NCI-H1417 (cell line): Measurements from ENCODE around the gene LRRFIP1.
"Not testable (repeated sequence)": the region's sequence is repeated elsewhere in the genome, so short reads cannot be mapped to it uniquely, and the experiment has no call there.

Experiments used
- DNase-seq, 3 experiments: peaks; one replicate each; lab custom pipeline; 2025; lab: John Stamatoyannopoulos, UW

Gene LRRFIP1

DNA sequence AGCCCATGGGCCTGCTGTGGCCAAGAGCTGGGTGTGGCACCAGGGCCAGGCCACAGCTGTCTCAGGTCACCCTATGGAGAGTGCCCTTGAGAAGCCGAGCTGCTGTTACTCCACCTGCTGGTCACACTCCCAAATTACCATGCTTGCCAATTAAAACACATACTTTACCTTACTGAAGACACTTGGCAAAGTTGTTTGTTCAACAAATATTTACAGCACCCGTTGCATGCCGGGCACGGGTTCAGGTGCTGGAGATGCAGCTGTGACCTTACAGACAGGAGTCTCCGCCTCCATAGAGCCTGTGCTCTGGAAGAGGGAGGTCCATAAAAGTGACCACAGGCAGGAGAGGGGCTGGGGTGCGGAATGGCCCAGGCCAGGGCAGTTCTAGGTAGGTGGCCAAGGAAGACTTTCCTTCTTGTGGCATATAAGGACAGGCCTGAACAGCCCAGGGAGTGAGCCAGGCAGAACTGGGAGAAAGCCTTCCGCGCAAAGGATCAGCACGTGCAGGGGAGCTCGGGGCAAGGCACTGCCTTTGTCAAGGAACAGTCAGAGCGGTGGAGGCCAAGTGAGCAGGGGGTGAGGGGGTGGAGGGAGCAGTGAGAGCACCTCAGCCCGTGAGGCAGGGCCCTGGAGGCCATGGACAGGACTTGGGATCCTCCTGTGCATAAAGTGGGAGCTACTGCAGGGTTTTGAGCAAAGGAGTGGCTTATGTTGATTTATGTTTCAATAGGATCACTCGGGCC is 147.6 kb downstream of the LRRFIP1 start:
- DNase-seq, result peak; percentile 10 to 75 (median 36)

DNA sequence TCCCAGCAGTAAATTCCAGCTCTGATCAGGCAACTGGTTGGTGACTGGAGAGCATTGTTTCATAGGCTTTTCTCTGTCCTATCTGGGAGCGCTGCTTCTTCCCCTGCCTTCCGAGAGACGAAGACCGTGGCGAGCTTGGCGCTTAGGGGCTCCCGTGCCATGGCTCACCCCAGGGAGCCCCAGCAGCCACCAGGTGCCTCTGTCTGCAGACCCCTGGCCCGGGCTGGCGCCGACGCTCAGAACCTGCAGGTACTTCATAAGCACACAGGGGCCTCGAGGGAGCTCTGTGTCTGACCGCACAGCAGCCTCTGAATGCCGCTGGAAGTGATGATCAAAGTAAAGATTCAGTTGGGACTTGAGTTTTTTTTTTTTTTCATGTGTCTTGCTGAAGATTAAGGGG is 152.1 kb downstream of the LRRFIP1 start:
- no peak for DNase-seq

DNA sequence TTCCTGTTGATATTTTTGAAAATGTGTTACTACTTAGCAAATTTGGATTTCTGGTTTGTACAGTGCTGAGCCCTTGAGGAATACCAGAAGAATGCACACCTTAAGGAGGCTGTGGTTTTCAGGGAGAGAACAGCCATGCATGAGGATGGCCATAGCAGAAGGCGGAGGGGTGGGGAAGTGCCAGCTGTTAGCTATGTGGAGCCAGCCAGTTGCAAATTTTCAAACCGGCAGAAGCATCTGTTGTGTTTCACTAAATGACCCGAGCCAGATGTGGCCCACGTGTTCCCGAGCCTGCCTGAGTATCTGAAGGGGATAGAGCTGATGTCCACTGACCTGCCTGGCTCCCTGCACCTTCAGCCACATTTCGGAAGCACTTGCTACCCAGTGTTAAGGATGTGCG is 154.8 kb downstream of the LRRFIP1 start:
- no peak for DNase-seq

DNA sequence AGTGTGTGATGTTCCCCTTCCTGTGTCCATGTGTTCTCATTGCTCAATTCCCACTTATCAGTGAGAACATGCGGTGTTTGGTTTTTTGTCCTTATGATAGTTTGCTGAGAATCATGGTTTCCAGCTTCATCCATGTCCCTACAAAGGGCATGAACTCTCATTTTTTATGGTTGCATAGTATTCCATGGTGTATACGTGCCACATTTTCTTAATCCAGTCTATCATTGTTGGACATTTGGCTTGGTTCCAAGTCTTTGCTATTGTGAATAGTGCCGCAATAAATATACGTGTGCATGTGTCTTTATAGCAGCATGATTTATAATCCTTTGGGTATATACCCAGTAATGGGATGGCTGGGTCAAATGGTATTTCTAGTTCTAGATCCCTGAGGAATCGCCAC is 156.3 kb downstream of the LRRFIP1 start:
- DNase-seq, result not testable (repeated sequence)

DNA sequence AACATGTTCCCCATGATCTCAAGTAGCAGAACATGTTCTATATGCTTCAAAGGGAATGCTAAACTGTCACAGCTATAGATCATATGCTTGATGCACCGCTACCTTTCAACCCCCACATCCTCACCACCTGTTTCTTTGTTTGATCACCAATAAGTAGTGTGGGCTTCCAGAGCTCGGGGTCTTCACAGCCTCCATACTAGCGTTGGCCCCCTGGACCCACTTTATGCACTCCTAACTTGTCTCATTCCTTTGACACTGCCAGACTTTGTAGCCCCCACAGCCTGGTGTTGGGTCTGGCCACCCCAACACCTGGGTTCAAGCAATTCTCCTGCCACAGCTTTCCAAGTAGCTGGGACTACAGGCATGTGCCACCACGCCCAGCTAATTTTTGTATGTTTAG is 159.5 kb downstream of the LRRFIP1 start:
- no peak for DNase-seq

DNA sequence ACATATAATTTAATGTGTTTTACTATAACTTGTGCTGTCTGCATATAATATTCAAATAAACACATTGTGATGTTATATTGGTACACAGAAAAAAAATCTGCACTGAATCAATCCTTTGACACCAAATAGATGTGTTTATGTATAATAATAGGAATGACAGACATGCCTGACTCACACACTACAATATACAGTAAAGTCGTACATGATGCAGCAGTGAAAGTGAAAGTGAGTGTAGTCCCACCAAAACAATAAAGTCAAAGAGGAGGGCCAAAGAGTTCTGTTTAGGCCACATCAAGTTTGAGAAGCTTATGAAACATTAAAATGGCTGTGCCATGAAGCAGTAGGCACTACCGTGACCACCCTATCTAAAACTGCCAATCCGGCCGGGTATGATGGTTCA is 163.0 kb downstream of the LRRFIP1 start:
- DNase-seq, result no peak

DNA sequence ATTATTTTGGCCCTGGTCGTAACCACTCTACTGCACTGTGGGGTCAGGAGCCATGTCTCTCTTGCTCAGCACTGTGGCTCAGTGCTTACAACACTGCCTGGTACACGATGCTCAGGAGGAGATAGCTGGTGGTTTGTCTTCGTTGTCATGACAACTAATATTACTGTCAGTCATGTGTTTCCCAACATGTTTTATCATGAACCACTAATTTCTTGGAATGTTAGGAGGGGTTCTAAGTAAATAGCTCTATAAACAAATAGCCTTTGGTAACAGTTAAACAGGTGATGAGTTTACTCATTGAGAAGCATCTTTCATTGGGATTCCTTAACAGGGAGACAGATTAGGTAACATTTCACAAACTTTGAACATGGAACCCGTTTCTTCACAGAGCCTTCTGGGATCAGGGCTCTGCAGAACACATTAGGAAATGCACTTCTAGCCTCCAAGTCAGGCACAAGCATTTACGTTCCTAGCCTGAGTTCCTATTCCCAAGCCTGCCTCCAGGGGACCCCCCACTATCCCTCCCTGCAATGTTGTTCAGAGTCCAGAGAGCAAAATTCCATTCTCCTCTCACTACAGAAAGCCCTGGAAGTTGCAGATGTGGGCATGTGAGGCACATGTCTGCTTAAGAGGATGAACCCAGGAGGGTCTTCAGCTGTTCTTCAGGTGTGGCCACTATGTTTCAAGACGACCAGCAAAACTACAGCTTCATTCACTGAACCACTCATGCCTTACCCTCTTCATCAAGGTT is 164.8 kb downstream of the LRRFIP1 start:
- no peak for DNase-seq

DNA sequence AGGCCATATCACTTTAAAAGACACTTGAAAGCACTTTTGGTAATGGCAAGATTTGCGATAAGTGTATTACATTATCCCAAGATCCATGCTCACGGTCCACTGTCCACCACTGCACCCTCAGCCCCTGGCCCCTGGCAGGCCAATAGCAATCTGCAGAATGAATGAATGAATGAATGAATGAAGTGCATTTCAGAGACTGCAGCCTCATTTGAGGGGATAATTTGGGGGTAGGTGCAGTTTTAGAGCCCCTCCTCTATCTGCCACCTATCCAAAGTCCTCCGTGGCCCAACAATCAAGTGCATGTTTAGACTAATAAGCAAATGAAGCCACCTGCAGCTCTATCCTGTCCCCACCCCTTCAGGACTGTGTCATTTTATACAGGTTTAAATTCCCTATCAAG is 169.9 kb downstream of the LRRFIP1 start:
- DNase-seq, result no peak

DNA sequence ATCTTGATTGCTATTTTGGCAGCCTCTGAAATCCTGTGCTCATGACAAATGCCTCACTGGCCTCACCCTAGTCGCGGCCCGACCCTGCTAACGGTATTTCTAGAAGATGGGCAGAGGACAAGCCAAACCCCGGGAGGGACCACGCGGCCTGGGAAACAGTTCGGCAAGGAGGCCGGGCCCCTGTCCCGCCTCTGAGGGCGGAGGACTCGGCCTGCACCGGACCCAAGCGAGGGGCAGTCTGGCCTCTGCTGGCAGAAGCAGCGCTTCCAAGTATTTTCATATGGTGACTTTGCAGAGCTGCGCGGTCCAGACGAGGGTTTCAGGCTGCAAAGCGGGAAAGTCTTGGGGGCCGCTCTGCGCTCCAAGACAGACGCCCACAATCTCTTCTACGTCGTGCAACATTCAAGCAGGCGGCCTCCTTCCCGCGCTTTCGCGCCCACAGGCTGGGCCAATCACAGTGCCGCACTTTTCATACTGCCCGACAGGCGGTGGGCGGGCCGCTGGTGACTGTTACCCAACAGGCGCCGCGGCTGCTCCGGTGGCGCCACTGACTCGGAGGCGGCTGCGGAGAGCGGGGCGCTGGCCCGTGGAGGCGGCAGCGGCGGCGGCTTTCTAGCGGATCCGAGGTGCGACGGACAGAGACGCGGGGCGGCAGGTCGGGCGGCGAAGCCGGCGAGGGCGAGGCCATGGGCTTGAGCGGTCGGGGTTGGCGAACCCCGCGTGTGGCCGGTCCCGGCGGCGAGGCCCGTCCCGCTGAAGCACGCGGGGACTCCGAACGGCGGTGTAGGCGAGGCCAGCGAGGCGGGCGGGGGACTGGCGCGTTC is 171.1 kb downstream of the LRRFIP1 start, which contains the start of gene RBM44:
TSS of gene RBM44 (plus strand) at position 544 of the 824 bp plus-strand sequence. CDS start 14,831 bp downstream, outside the sequence.
- no peak for DNase-seq

DNA sequence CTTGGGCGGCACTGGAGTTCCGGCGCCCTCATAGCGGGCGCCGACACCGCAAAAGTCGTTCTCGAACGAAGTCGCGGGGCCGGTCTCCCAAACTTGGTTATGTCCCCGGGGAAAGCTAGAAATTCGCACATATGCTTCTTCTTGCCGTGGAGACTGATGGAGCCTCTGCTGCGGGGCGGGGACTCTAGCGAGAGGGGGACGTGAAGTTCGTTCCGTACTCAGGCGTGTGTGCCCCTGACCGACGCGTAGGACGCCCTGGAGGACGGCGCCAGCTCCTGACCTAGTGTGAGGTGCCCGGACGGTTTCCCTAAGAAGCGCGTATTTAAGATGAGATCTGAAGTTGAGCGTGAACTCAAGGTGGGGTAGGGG is 171.7 kb downstream of the LRRFIP1 start:
- DNase-seq, result no peak

DNA sequence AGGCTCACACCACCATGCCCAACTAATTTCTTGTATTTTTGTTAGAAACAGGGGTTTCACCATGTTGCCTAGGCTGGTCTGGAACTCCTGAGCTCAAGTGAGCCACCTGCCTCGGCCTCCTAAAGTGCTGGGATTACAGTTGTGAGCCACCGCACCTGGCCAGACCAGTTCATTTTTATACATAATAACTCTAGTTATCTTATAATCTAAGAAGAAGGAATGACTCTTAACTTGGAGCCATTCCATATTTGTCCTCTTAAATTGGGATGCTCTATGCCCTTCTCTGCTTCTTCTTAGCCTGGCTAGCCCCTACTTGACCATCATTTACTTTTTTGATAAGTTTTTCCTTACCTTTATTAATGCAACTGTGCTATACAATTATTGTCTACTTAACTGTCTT is 174.1 kb downstream of the LRRFIP1 start:
- no peak for DNase-seq

DNA sequence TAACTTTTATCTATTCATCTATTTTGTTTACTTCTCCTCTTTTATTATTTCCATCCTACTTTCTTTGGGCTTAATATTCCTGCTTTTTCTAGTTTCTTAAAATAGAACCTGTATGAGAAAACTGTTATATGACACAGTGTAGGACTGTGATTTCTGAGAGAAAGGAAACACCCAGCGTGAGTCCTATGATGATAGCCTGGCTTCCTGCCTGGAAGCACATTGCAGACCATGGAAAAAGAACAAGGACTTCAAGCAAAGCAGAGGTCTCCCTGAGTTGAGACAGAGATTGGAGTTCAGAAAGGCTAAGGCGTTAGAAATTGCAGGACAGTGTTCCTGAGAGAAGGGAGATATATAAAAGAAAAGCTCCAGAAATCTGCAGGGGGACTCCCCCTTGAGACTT is 178.9 kb downstream of the LRRFIP1 start:
- DNase-seq, result no peak

DNA sequence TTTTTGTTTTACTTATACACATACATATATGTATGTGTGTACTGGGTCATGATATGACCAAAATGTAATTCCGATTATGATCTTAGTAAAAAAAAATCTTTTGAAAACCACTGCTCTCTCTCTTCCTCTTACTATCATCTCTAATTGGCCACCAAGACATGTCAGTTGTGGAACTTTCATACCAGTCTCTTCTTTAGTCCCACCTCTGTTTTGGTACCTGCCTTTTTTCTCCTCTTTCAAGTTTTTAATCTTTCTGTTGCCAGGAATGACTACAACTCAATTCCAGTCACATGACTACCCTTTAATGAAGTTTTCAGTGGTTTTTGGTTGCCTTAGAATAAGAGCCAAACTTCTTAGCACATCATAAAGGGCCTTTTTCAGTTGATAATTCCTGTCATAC is 188.2 kb downstream of the LRRFIP1 start:
- no peak for DNase-seq

DNA sequence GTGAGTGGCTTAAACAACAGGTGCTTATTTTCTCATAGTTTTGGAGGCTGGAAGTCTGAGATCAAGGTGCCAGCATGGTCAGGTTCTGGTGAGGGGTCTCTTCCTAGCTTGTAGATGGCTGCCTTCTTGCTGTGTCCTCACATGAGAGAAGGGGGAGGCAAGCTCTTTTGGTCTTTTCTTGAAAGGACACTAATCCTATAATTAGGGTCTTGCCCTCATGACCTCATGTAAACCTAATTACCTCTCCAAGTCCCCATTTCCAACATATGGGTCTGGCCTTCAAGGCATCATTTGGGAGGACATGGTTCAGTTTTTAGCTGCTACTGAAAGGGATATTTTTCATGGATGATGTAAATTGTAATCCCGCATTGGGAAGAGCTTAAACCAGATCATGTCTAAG is 189.1 kb downstream of the LRRFIP1 start:
- no peak for DNase-seq

DNA sequence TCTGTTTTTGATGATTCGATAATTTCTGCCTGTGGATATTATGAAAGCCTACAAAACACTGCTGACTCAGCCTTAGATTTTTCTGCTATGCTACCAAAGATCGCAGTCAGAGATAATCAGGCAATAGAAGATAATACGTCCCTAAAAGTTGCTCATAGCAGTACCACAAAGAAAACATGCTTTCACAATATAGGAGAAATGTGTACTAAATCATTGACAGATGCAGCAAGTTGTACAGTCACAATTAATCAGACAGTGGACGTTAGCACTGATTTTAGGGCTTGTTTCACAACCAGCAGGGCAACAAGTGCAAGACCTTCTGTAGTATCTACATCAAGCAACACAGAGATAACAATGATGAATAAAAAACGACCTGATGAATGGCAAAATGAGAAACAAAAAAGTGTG is 190.7 kb downstream of the LRRFIP1 start:
- no peak for DNase-seq

DNA sequence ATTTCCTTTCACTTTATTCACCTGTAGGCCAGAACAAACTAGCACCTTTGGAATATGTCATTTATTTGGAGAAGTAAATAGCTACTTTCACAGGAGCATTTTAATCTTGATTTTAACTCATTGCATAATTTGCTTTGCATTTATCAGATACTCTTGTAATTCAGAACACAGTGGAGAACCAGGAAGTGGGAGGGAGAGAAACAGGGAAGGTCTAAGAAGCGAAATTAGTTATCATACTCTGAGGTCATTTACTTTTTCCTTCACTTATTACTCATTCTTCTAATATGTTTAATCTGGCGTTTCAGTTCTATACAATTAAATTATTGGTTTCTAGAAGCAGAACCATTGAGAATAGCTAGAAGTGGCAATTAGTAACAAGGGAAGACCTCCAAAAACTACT is 191.8 kb downstream of the LRRFIP1 start:
- no peak for DNase-seq

DNA sequence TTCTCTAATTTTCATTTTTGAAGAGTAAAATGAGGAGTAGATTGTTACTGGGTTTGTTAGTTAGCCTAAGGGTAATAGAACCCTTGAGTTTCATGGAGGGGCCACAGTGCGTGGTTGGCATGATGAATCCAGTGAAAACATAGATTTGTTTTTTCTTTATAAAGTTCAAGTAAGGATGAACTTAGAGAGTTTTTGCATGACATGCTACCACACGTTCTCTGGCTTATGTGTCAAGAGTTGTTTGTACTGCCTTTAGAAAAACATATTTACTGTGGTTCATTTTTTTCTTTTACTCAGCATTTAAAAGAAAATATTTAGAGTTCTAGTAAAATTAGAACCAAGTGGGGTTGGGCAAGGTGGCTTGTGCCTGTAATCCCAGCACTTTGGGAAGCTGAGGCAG is 193.0 kb downstream of the LRRFIP1 start:
- DNase-seq, result no peak

DNA sequence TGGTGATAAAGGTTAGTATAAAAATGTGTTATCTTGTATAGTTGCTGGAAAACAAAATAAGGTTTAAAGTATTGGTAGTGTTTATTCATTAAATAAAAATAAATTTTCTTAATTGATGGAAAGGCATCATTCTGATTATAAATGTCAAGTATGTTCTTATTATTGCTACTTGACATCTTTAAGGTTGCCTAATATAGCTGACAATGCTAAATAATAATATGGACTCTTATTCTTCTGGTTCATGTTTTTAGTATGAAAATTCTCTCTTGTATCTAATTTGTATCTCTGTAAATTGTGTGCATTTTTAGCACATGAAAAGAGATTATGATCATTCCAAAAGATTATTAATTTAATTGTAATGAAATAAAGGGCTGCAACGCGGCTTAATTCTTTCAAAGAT is 196.2 kb downstream of the LRRFIP1 start:
- DNase-seq, result no peak

DNA sequence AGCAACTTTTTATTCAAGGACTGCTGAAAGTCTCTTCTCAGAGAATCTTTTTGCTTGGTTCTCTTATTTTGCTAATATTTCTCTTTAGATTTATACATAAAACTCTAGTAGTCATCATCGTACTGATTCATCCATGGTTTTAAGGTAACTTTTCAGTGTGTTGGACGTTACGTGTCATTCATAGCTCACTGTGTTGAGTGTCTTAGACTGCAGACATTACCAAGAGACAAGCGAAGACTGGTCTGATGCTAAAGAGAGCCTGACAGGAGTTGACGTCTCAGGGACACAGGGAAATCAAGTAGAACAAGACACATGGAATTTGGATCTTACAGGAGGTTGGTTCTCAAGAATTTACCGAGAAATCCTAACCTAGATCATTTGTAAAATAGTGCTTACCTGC is 196.7 kb downstream of the LRRFIP1 start:
- peak in 2 of 3 experiments; percentile 1 to 10 for DNase-seq

DNA sequence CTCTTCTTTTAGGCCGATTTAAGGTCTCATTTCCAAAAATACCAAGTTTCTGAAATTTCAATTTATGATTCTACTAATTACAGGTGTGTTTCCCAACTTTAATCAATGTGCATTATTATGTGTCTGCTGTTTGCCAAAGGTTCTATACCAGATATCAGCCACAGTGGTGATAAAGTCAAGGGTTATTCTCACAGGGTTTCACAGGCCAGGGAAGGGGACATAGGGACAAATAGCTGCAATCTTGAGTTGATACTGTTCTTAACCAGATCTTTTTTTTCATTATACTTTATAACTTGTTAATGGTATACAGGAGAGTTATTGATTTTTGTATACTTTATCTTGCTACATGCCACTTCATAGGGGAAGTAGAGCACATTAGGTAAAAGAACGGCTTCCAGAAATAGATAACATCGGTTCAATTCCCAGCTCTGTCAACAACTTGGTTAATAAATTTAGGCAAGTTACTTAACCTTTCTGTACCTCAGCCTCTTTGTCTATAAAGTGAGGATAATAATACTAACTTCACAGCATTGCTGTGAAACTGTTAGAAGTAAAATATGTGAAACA is 200.1 kb downstream of the LRRFIP1 start:
- no peak for DNase-seq
